CD4-positive, alpha-beta T cell treated with Interferon gamma for 1 hour (primary cell): ENCODE results near the gene TOPBP1.

Experiments used
- DNase-seq: peaks from one replicate; pipeline ENCODE4 v3.0.0-alpha.2; 2020

The TOPBP1 gene

GRCh38 chr3:133606342-133606741, 55.4 kb downstream of the TOPBP1 start:
- no peak for DNase-seq

GRCh38 chr3:133600572-133601081, 61.1 kb downstream of the TOPBP1 start:
- no peak for DNase-seq

GRCh38 chr3:133599280-133599679, 62.5 kb downstream of the TOPBP1 start:
- DNase-seq = no peak

GRCh38 chr3:133598405-133598804, 63.3 kb downstream of the TOPBP1 start:
- DNase-seq = no peak

GRCh38 chr3:133595341-133595740, 66.4 kb downstream of the TOPBP1 start:
- no peak for DNase-seq

DNA sequence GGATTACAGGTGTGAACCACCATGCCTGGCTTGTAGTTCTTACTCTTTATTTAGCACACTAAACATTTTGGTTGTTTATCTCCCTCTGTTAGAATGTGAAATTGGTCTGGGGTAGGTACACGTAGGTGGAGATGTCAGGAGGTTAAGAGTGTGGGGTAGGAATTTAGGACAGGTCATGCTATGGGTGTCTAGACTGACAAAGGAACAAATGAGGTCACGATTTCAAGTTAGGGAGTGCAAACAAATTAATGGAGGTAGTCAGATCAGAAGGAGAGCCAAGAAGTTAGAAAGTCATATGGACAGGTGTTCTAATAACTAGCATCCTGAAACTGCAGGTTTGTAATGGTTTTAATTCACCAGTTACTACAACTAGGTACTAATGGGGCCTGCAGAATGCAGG, 68.5 kb downstream of the TOPBP1 start:
- no peak for DNase-seq

DNA sequence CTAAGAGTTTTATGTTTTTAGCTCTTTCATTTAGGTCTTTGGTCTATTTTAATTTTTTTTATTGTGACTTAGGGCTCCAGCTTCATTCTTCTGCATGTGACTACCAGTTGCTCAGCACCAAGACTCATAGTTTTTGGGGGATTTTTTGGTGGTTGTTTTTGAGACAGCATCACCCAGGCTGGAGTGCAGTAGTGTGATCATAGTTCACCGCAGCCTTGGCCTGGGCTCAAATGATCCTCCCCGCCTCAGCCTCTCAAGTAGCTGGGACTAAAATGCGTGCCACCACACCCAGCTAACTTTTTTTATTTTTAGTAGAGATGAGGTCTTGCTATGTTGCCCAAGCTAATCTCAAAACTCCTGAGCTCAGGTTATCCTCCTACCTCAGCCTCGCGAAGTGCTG, 68.9 kb downstream of the TOPBP1 start:
- DNase-seq = no peak

DNA sequence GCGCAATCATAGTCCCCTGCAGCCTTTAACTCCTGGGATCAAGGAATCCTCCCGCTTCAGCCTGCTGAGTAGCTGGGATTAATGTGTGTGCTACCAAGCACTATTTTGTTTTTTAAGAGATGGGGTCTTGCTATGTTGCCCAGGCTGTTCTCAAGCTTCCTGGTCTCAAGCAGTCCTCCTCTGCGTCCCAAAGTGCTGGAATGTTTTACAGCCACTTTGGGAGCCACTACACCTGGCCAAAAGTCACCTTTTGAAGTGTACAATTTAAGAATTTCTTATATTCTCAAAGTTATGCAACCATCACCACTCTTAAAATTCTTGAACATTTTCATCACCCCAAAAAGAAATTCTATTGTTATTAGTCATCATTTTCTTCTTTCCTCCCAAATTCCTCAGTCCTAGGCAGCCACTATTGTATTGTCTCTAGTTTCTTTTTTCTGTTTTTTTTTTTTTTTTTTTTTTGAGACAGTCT, 70.4 kb downstream of the TOPBP1 start:
- DNase-seq = no peak

DNA sequence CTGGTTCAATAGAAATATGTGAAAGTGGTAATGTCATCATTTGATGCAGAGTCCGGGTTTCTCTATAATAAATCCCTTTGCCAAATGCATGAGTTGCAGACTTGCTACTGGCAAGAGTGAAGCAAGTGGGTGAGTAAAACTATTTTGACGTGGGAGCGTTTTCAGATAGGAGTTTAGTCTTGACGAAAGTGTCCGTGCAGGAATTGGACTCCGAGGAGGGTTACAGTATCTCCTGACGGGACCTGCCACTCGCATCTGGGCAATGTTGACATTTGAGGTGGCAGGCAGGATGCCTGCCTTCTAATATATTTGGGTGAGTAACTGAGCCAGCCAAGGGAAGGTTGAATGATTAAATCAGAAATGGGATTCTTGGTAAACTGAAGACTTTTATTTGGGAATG, 72.2 kb downstream of the TOPBP1 start:
- no peak for DNase-seq

DNA sequence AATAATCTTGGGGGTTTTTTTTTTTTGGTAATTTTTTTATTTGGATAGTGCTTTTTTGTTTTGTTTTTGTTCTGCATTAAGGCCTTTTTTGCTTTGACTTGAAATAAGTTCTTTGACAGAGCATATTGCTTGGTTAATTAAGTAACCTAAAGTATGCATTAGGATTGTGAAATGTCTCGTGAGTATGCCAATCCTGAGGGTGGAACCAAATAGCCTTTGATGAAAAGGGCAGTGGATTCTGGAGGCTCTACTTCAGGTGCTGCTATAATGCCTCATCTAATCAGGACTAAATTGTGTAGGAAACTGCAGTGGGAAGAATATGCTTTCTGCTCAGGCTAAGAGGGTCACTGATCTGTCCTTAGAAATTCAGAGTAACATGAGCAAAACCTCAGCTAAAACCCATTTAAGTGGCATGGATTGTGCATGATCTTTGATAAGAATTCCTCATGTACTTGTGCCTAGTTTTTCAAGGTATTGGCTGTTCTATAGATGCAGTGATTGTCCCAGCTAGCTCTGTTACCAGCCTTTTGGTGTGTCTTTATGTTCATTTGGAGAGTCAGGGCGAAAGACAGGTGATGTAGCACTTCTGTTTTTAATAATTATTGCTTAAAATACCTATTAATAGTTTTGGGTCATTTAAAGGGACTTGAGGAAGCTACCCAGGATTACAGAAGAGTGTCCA, 72.8 kb downstream of the TOPBP1 start:
- no peak for DNase-seq

DNA sequence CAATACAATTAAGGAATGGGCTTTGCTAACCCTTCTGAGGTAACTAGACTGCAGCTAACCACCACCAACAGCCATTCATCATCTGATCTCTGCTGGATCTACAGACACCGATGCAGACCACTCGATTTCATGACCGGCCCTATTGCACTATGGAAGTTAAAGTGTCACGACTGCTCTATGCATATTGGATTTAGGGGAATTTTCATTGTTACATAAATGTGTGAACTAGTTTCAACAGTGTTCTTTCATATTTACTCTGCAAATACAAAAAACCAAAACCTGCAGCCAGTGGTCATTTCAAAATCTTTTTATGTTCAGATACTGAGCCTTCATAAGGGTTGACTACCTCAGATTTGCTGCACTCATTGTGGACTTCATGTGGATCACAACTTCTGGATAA, 73.7 kb downstream of the TOPBP1 start:
- no peak for DNase-seq

GRCh38 chr3:133583396-133583795, 78.3 kb downstream of the TOPBP1 start:
- DNase-seq = no peak

GRCh38 chr3:133578548-133579191, 83.1 kb downstream of the TOPBP1 start:
- DNase-seq = no peak

- DNase-seq = no peak
Measured at GRCh38 chr3:133576169-133576568, 85.6 kb downstream of the TOPBP1 start.

DNA sequence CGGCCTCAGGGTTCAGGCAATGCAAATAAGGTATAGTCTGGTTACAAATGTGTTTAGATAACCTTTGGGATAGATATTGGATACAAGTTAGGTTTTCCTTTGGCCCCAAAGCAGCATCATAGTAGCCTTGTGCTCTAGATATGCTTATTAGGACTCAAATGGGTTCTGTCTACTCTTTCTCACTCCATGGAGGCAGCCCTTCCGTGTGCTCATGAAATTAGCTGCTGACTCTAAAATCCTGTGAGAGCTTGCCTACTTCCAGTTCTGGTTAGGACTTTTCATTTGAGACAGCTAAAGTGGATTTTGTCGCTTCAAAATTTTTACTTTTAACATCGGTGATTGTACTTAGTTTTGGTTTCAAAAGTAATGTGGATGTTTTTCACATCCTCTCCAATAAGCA, 86.7 kb downstream of the TOPBP1 start:
- DNase-seq = no peak

DNA sequence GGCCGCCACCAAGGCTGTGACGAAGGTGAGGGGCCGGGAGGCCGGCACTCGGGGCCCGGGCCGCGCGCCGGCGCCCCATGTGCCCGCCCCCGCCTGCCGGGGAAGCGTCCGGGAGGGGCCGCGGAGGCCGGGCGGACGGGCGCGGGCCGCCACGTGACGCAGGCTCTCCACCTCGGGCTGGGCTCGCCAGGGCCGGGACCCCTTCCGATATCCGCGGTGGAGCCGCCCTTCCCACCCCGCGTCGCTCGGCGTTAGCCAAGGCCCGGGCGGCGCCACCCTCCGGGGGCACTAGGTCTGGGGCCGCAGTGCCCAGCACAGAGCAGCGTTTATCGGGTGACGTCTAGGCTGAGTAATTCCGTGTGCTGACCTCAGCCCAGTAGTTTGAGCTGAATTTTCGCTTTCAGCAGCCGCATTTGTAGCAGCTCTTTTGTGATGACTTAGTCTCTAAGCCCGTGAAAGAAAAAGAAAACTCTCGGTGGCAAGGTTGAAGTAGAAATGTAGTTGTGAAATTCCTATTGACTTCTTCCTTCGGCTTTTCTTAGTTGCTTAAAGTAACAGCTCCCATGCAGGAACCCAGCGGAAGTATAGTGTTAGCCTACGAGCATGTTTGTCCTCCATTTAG, 87.4 kb downstream of the TOPBP1 start:
- peak; percentile 75 for DNase-seq

DNA sequence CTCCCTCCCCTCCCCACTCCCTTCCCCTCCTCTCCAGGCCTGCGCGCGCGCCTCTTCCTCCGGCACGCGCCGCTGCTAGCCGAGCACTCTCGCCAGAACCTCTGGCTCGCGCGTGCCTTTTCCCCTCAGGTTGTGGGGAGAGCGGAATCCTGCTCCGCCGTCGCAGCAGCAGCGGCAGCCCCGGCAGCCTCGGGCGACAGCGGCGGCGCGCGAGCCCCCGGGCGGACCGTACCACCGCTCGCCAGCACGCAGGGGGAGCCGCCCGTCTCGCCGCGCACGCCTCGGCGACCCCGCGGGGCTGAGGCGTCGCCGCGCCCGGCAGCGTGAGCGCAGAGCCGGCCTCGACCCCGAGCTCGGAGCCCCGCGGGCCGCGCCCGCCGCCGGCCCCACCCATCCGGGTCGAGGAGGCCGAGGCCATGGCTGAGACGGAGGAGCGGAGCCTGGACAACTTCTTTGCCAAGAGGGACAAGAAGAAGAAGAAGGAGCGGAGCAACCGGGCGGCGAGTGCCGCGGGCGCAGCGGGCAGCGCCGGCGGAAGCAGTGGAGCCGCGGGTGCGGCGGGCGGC, 88.0 kb downstream of the TOPBP1 start, which contains the start of gene CDV3:
Gene CDV3 (plus strand): TSS at position 58 of the 566 bp plus-strand sequence. CDS start 359 bp downstream, at position 417.
- DNase-seq = no peak

DNA sequence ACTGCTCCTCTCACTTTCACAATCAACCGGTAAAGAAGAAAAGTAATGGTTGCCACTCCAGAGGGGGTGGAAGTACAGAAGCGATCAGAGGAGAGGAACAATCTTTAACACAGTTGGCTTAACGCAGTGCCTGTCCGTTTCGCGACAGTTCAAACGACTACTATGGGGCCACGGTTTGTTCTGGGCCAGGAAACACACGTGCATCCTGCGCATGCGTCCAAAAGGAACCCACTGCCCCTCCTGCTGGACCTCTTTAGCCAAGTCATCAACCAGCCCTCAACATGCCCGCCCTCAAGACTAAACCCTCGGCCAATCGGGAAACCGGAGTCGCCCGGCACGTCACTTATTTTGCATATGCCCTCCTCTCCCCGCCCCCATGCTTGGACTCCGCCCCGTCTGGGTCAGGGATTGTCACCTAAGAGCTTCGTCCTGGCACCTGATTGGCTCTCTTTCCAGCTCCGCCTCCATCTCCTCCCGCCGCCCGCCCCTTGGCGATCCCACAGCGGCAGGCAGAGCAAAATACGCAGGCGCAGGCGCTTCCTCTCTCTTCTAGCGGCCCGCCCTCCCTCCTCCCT, 88.6 kb downstream of the TOPBP1 start:
- DNase-seq = peak; percentile 100

DNA sequence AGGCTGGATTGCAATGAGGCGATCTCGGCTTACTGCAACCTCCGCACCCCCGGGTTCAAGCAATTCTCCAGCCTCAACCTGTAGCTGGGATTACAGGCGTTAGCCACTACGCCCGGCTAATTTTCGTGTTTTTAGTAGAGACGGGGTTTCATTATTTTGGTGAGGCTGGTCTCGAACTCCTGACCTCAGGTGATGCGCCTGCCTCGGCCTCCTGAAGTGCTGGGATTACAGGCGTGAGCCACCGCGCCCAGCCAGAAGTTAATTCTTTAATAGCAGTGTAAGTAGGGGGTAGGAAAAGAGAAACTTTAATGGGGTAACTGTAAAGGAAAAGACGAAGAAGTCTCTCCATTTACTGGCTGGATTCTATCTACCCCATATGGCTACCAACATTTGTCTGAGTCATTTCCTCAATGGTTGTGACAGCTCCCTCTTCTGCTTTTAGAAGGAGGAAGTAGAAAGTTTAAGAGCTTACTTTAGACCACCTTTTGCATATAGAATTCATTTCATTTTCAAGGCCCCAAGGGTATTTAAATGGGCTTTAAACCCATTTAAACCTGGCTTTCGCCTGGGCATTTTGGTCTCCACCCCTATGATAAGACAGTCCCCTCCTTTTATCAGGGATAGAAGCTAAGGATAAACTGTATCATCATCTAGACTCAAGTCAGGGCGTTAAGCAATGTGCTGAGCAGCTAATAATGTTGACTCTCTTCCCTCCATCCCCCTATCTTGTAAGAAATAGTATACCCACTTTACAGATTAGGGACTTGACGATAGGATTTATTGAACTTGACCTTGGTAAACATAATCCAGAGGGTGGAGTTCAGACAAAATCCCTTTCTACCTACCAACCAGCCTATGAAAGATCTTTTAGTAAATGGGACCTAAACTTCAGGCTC, 89.3 kb downstream of the TOPBP1 start:
- DNase-seq = no peak

- no peak for DNase-seq
Measured at GRCh38 chr3:133570937-133571320, 90.8 kb downstream of the TOPBP1 start.

GRCh38 chr3:133570139-133570936, 91.4 kb downstream of the TOPBP1 start:
- no peak for DNase-seq
